ENCODE measurements around the gene HOMER2. TPM values are rescaled to one million over a fixed set of nuclear protein-coding genes. Genes with fewer than 3 reads are reported as not detected.

Gene HOMER2
- total RNA-seq, 1 donor from 2014 or later, result 22.0 TPM

- H3K4me3 ChIP-seq, result no peak overlapping the region
- H3K27ac ChIP-seq, result peak overlapping the region; percentile 44 to 58
- no peak for TF ChIP-seq CTCF (IDR thresholded peaks at IDR 0.05)
- no peak for DNase-seq (ENCODE audit: low spot score in 2 of 2)
- no peaks in the 10 kb centered on the region for H3K27me3 ChIP-seq
- intact Hi-C loops (cut with DNase I), result loop anchor here (1.0 kb wide), 1 partner anchor 23 kb away; the partner anchor contains the start of gene WHAMM
- H3K36me3 ChIP-seq, result peaks cover 76 to 99% of the 10 kb centered on the region in 2 donors
- H3K4me1 ChIP-seq, result peaks cover 0 to 11% of the 10 kb centered on the region in 2 donors
- H3K9me3 ChIP-seq, result no peaks in the 10 kb centered on the region
Observed at GRCh38 chr15:82832601-82833361, 119.7 kb downstream of the HOMER2 start.

DNA sequence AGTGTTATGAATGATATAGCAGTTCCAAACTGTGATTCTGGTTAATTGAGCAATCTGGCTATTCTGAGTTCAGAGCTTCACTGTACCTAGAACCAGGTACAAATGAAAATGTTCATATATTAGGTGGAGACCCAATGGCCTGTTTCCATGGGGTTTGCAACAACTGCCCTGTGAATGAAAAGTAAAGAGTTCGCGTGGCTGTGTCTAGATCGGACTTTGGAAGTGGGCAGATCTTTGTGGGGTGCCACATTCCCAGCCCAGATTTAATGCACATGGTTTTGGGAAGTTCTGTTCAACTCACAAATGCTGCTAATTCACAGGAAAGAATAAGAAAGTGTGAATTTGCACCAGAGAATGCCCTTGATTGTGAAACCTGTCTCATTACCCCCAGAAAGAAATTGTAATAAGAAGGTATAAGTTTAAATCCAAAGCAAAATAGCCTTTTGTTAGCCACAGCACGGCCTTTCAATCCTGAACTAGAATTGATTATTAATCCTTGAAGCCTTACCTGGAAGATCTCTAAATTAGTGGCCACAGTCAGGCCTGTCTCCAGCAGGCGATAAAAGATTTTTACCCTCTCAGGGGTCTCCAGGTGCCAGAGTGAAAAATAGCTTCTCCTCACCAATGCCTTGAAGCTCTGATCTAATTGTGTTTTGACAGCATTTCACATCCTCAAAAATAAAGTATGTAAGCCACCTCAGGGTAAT is 120.5 kb downstream of the HOMER2 start:
- intact Hi-C loops (cut with DNase I), result loop anchor here (1.0 kb wide), 1 partner anchor 23 kb away; the partner anchor contains the start of gene WHAMM
- no peaks in the 10 kb centered on the region for H3K27me3 ChIP-seq
- H3K36me3 ChIP-seq, result peaks cover 75 to 99% of the 10 kb centered on the region in 2 donors
- peaks cover 0 to 11% of the 10 kb centered on the region in 2 donors for H3K4me1 ChIP-seq
- no peak for TF ChIP-seq CTCF (IDR thresholded peaks at IDR 0.05)
- peak overlapping the region; percentile 0 to 26 for H3K27ac ChIP-seq
- no peaks in the 10 kb centered on the region for H3K9me3 ChIP-seq
- no peak overlapping the region for H3K4me3 ChIP-seq
- no peak for DNase-seq (ENCODE audit: low spot score in 2 of 2)

DNA sequence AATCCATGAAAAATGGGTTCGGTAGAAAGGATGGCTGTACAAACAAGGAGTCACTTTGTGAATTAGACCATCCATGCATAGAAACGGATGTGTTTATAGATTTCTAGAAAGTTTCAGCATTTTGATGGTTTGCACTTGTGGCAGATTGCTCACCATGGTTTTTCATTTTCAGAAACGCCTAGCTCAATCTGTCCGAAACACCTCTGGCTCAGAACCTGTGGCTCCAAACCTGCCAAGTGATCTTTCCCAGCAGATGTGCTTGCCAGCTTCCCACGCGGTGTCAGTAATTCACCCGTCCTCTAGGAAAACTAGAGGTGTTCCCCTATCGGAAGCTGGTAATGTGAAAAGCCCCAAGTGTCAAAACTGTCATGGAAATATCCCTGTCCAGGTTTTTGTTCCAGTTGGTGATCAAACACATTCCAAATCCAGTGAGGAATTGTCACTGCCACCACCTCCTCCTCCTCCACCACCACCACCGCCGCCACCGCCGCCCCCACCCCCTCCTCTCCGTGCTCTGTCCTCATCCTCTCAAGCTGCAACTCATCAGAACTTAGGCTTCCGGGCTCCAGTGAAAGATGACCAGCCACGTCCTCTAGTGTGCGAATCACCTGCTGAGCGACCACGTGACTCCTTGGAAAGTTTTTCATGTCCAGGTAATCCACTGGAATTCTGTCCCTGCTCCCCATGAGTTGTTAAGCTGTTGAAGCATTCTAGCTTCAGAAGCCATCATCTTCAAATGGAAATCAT is 121.9 kb downstream of the HOMER2 start:
- DNase-seq (ENCODE audit: low spot score in 2 of 2), result no peak
- no peak overlapping the region for H3K4me3 ChIP-seq
- H3K36me3 ChIP-seq, result peaks cover 75 to 99% of the 10 kb centered on the region in 2 donors
- TF ChIP-seq CTCF (IDR thresholded peaks at IDR 0.05), result no peak
- no peaks in the 10 kb centered on the region for H3K27me3 ChIP-seq
- intact Hi-C loops (cut with DNase I), result no loop called here
- H3K27ac ChIP-seq, result no peak overlapping the region
- H3K4me1 ChIP-seq, result peaks cover 0 to 11% of the 10 kb centered on the region in 2 donors
- H3K9me3 ChIP-seq, result no peaks in the 10 kb centered on the region

GRCh38 chr15:82829234-82829633 is 123.3 kb downstream of the HOMER2 start:
- Histone ChIP-seq H3K4me3 (no peak overlapping the region), H3K27ac (no peak overlapping the region), H3K36me3 (peaks cover 75 to 99% of the 10 kb centered on the region in 2 donors), H3K9me3 (no peaks in the 10 kb centered on the region), H3K27me3 (no peaks in the 10 kb centered on the region), H3K4me1 (peaks cover 0 to 11% of the 10 kb centered on the region in 2 donors)
- intact Hi-C loops (cut with DNase I), result no loop called here
- no peak for TF ChIP-seq CTCF (IDR thresholded peaks at IDR 0.05)
- DNase-seq (ENCODE audit: low spot score in 2 of 2), result no peak

- peaks cover 75 to 99% of the 10 kb centered on the region in 2 donors for H3K36me3 ChIP-seq
- no peak overlapping the region for H3K4me3 ChIP-seq
- DNase-seq (ENCODE audit: low spot score in 2 of 2), result no peak
- intact Hi-C loops (cut with DNase I), result no loop called here
- no peaks in the 10 kb centered on the region for H3K27me3 ChIP-seq
- no peaks in the 10 kb centered on the region for H3K9me3 ChIP-seq
- H3K4me1 ChIP-seq, result peaks cover 0 to 11% of the 10 kb centered on the region in 2 donors
- TF ChIP-seq CTCF (IDR thresholded peaks at IDR 0.05), result no peak
- no peak overlapping the region for H3K27ac ChIP-seq
Observed at GRCh38 chr15:82828075-82828474, 124.4 kb downstream of the HOMER2 start.
